HG02759 (cell line): Measurements from ENCODE around the gene TNK2.
"Not testable (repeated sequence)": the region's sequence is repeated elsewhere in the genome, so short reads cannot be mapped to it uniquely, and the experiment has no call there.

ENCODE experiments used
- ATAC-seq: cut with Tn5 transposase; IDR thresholded peaks from one replicate; pipeline ENCODE4 v1.9.1; 2021; ENCODE audit warnings: mild to moderate bottlenecking, moderate library complexity; ENCODE audit not compliant: unreplicated experiment

Gene TNK2

GRCh38 chr3:195872097-195872496 lies 36.3 kb downstream of the TNK2 start:
- ATAC-seq, result no peak

- not testable (repeated sequence) for ATAC-seq
Measured at GRCh38 chr3:195871686-195872085, 36.7 kb downstream of the TNK2 start.

GRCh38 chr3:195870937-195871336 lies 37.4 kb downstream of the TNK2 start:
- no peak for ATAC-seq

GRCh38 chr3:195870442-195870841 lies 37.9 kb downstream of the TNK2 start:
- ATAC-seq, result no peak

DNA sequence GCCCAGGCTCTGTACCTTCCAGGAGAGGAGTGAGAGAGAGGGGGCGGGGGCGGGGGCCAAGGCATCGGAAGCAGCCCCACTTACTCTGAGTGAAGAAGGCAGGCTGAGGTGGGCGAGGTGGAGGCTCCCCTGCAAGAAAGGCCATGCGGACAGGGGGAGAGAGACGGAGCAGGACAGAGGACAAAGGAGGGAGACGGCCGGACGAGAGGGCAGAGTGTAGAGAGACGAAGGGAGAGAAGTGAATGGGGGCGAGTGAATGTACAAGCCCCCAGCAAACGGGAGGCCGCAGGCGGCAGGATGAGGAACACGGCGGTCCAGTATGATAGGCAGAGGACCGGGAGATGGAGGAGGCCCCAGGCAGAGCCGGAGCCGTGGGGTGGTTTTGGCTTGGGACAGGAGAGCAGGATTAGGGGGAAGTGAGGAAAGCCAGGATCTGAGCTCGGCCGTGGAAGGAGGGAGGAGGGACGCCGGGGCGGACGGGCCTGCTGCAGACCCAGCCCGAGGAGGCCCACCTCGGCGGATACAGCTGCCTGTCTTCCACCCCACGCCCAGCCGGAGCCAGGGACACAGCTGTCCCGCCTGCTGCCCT lies 38.8 kb downstream of the TNK2 start:
- no peak for ATAC-seq

- no peak for ATAC-seq
Measured at GRCh38 chr3:195868866-195869412, 39.4 kb downstream of the TNK2 start.

GRCh38 chr3:195868336-195868865 lies 40.0 kb downstream of the TNK2 start:
- no peak for ATAC-seq

DNA sequence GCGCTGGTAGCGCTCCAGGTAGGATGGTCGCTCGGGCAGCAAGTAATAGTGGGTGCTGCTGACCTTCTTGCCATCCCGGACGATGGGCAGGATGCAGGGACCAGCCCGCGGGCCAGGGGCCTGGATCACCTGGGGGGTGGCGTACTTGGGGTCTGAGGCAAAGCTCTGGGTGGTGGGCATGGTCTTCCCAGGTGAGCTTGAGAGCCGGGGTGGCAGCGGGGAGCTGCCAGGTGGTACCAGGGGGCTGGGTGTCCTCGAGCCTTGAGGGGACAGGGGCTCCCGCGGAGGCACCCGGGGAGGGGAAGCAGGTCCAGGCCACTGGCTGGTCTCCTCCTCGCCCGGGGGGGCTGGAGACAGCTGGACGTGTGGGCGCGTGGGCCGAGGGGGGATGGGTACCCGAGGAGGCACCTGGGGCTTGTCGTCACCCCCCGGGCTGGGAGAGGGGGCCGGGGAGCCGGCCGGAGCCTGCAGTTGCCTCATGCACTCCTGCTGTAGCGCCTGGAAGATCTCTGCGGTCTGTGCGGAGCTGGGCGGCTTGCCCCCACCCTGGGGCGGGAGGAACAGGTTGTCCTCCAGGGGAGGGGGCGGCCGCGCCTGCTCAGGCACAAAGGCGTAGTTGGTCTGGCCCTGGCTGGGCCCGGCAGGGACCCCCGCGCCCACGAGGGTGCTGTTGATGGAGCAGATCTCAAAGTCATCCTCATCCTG lies 40.6 kb downstream of the TNK2 start:
- ATAC-seq, result no peak

DNA sequence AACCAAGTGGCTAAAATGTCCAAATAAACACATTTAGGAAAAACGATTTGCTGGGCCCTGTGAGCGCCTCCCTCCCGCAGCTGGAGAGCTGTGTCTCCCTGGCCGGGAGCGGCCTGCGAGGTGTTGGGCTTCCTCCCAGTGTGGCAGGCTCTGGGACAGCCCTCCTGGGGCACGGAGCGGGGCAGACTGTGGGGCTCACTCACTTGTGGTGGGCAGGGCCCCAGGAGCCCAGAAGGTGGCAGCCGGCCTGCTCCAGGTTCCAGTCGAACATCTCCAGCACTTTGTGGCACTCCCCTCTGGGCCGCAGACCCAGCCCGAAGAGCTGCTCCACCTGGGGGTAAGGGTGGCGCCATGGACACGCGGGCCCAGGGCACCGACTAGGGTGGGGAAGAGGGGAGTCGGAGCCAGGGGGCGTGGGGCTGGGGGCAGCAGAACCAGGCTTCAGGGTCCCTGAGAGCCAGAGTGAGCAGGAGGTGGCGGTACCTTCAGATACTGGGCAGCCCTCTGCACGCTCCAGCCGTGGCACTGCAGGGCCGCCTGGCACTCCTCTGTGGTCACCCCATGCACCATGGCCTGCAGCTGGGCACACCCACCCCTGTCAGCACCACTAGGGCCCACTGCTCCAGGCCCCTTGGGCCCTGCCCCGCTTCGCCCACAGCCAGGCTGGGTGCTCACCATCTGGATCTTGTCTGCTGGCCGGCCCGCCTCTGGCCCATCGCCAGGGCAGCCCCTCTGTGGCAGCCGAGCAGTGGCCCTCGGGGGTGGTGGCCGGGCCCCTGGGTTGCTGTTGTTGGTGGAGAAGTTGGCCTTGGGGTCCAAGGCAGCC lies 41.5 kb downstream of the TNK2 start:
- ATAC-seq, result no peak

GRCh38 chr3:195865752-195866151 lies 42.6 kb downstream of the TNK2 start:
- no peak for ATAC-seq

GRCh38 chr3:195863121-195864061 lies 45.0 kb downstream of the TNK2 start:
- ATAC-seq, result peak; percentile 82

GRCh38 chr3:195862318-195862717 lies 46.0 kb downstream of the TNK2 start:
- ATAC-seq, result not testable (repeated sequence)

DNA sequence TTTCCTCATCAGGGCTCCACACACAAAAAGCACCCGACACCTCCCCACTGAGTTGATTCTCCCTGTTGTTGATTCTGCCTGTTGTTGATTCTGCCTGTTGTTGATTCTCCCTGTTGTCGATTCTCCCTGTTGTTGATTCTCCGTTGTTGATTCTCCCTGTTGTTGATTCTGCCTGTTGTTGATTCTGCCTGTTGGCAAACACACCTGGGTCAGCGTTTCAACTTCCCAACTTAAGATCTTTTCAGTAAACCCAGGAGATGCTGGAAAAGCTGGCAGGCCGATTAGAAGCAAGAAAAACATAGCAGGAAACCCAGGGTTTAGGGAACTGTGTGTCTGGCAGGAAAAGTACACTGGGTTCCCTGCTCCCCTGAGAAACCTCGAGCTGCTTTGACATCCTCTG lies 47.9 kb downstream of the TNK2 start:
- ATAC-seq, result no peak

DNA sequence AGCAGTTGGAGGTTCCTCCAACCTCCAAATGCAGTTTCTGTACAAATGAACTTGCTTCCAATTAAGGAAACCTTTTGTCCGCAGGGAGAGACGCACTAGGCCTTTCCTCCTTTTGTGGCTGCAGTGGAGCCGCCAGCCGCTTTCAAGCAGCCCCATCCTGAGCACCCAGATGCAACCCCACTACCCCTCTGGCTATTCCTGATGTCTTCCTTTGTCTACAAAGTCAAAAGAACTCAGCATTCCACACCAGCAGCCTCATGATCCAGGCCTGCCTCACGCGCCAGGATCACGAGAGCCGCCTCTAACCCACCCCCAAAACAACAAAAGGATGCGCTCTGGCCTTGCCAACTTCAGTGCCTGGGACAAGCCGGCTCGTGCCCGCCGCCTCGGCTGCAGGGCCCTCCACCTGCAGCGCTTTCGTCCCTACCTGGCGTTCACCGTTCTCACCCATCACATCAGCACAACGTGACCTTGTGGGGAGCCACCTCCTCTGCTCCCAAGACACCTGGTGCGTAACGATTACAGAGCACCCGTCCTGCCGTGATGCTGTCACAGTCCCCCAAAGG lies 48.4 kb downstream of the TNK2 start:
- ATAC-seq, result no peak

DNA sequence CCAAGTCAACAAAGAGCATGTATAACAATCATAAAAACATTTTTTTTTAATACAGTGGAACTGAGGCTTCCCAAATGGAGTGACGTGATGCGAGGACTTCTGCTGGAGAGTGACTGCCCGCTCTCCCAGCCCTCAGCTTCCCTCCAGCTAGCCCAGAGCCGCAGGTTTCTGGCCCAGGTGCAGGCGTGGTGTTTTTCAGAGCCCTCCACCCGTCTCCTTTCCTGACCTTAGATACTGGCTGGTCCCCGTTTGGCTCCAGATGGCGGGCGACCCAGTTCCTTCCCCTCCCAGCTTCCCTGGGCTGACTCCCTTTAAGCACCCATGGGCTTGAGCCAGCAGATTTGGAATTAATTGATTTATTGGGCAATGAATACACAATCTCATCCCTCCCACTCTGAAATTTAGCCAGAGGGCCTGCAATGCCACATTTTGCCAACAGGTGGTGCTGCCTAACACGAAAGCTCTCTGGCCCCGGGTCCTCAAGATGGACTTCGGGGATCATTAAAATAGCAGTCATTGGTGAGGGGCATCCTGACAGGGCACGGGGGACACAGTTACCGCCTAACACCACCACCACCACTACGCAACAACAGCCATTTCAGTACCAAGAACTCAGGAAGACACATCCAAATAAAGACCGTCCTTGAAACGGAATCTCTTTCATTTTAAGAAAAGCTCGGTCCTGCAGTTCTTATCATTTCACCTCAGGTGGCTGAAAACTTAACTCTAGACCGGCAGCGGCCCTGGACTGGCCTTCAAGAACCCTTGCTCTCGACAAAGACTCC lies 49.1 kb downstream of the TNK2 start:
- no peak for ATAC-seq

- ATAC-seq, result no peak
Measured at GRCh38 chr3:195856410-195857084, 51.8 kb downstream of the TNK2 start.

GRCh38 chr3:195855471-195856409 lies 52.6 kb downstream of the TNK2 start:
- ATAC-seq, result no peak
